GM10847 (cell line): ENCODE results near the gene CPNE5.

Experiments
- POLR2A ChIP-seq: IDR thresholded peaks from 2 replicates; pipeline ENCODE4 v1.6.1; 2011; ENCODE audit not compliant: insufficient read length; ENCODE audit errors: extremely low read depth

Gene CPNE5

GRCh38 chr6:36863670-36864540, 24.7 kb upstream of the CPNE5 start:
- TF ChIP-seq POLR2A, result no peak

GRCh38 chr6:36862848-36863382, 23.7 kb upstream of the CPNE5 start:
- TF ChIP-seq POLR2A, result no peak

DNA sequence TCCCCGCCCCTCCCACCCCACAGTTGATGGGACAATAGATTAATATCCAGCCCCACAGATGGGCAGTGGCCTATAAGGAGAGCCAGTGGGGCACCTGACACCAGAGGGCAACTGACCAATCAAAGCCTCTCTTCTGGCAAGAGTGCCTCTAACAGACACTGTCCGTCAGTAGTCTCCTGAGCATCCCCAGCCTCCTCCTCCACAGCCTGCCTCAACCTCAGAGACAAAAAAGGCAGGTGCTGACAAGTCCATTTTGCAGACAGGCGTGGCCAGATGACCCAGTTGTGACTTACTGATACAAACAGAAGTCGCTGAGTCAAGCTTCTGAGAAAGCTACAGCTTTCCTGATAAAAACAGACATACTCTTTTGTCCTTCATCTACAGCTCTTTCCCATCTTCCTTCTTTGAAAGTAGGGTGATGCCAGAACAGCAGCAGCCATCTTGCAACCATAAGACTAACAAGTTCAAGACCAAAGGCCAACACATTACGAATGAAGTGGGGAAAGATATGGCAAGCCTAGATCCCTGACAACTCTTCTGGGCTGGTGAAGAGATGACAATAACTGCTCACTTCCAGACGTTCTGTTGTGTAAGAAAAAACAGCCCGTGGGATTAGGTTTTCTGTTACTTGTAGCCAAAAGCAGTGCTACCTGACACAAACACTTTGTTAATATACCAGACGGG, 23.1 kb upstream of the CPNE5 start:
- TF ChIP-seq POLR2A, result no peak

DNA sequence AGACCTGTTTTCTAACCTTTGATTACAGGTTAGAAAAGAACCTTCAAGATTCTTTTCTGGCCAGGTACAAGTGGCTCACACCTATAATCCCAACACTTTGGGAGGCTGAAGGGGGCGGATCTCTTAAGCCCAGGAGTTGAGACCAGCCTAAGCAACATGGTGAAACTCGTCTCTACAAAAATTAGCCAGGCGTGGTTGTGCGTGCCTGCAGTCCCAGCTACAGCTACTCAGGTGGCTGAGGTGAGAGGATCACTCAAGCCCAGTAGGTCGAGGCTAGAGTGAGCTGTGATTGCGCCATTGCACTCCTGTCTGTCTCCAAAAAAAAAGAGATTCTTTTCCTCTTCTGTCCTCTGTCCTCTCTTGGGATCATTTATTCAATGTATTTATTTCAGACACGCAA, 20.9 kb upstream of the CPNE5 start:
- no peak for TF ChIP-seq POLR2A

GRCh38 chr6:36858407-36858981, 19.2 kb upstream of the CPNE5 start:
- TF ChIP-seq POLR2A, result no peak

DNA sequence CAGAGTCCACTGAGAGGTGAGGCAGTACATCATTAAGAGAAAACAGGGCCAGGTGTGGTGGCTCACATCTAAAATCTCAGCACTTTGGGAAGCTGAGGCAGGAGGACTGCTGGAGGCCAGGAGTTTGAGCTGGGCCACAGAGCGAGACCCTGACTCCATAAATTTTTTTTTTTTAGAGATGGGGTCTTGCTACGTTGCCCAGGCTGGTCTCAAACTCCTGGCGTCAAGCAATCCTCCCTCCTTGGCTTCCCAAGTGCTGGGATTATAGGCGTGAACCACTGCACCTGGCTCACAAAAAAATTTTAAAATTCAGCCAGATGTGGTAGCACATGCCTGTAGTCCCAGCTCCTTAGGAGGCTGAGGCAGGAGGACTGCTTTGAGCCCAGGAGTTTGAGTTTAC, 18.1 kb upstream of the CPNE5 start:
- no peak for TF ChIP-seq POLR2A

DNA sequence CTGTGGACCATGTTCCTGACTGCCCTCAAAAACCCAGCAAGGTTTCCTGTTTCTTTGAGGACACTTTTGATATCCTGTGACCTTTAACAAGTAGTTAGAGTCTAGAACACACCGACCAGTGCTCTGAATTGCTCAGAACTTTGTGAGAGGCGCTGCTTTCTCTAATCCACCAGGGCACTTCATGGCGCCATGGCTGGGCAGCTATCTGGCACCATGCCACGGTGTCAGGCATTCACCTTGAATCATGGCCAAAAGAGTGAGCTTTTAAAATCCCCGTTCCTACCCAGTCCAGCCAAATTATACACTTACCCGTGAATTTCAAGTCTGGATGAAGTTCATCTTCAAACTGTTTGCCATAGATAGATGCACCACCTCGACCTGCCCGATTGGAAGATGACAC, 17.0 kb upstream of the CPNE5 start:
- no peak for TF ChIP-seq POLR2A

GRCh38 chr6:36855750-36856149, 16.5 kb upstream of the CPNE5 start:
- no peak for TF ChIP-seq POLR2A

- no peak for TF ChIP-seq POLR2A
These were observed 14.1 kb upstream of the CPNE5 start for GRCh38 chr6:36853325-36853724.

DNA sequence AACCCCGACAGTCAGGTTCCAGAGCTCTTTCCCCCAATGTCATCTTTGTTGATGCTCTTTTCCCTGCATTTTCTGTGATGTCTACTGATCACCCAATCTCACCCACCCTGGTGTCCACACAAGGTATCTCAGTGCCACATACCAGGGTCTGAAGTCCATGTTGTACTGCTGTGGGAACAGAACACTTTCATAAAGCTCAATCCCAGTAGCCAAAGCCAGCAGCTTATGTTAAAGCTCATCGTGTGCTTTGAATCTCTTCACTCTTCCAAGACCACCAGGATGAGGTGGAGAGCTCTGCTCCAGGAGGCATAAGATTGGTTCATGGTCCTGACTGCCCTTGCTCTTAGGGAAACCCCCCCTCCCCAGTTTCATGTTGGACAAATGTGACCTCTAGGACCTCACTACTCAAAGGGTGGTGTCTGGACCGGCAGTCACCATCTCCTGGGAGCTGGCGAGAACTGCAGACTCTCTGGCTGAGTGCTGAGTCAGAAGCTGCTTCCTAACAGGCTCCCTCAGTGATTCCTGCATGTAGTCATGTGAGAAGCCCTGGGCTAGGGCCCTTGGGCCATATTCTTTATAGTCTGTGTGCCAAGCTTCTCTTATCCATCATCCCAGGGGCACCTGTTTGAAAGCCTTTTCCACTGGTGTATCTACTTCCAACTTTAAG, 13.4 kb upstream of the CPNE5 start:
- no peak for TF ChIP-seq POLR2A

GRCh38 chr6:36851626-36852025, 12.4 kb upstream of the CPNE5 start:
- TF ChIP-seq POLR2A, result no peak

DNA sequence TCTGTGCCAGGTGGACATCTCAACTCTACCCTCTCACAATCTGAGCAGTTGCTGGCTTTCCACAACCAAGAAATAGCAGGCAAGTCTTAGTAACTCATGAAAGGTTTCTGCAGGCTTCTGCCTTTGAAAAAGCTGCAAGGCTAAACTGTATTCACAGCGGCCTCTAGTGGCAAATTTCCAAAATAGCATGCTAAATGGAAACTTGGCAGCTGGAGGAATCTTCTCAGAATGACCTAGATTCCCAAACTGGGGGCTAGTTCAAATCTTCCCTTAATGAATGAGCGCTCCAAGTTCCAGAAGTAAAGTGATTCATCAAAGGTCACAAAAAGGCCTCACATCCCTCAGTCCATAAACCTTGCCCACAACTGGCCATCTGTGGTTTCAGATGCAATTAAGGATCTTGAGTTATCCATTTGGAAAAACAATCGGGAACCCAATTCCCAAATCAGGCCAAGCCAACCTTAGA, 11.9 kb upstream of the CPNE5 start:
- TF ChIP-seq POLR2A, result no peak

DNA sequence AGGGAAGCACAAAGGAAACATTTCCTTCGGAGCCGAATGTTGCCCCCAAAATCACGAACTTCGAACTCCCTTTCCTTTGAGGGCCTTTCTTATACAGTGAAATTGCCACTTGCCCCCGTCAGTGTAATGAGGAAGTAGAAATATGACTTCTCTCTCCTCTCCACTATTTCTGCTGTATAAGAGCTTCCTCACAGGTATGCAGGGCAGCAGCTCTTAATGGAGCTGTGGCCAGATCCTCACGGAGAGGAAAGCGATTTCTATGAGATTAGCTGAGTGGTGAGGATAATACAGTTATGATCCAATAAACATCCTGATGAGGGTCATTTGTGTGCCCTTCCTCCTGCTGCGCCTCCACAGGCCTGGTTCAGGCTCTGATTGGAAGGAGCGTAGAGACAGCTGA, 10.8 kb upstream of the CPNE5 start:
- TF ChIP-seq POLR2A, result no peak

DNA sequence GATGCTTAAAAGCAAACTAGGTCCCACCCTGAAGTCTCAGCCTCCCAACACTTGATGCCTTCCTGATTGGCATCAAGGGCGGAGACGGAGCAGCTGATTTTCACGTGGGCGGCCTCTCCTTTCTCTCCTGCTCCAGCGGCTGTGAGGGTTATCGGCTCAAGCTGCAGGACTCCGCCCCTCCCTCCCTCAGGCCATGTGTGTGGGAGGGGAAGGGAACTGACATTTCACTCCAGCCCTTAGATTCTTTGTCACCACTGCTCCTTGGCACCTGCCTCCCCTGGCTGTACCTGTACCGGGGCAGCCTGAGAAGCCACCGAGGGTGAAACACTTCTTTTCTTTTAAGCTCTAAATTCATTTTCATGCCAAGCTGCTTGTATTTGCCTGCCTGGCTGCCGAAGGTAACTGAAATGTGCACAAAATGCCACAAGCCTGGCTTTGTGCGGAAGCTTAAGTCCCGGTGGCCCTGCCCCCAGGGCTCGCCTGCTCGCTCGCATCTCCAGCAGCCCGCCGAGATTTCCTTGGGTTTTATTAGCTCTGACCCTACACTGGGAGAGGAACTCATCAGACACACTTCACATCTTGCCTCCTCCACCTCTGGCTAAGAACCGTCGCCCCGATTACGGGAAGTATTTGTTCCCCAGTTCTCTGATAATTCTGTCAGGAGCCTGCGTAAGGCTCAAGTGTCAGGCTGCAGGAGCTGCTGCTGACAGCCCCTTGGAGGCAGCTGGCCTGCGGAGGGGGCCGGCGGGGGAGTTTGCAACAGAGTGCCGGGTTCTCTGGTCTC, 9.6 kb upstream of the CPNE5 start:
- no peak for TF ChIP-seq POLR2A
